H1 (cell line): ENCODE results near the gene LYRM4. TPM values are rescaled to one million over a fixed set of nuclear protein-coding genes. Genes with fewer than 3 reads are reported as not detected.

ENCODE experiments used
- KDM1A ChIP-seq: fragments of 200-600, 300-600 bp; sonication (generic); IDR thresholded peaks from 2 replicates; pipeline ENCODE4 v1.7.1; 2016; ENCODE audit warnings: mild to moderate bottlenecking, low read length, borderline replicate concordance
- MAFK ChIP-seq: IDR thresholded peaks from 2 replicates; pipeline ENCODE4 v1.6.1; 2012; ENCODE audit warnings: low read depth, mild to moderate bottlenecking, improper control_type of control experiment, low read length
- NRF1 ChIP-seq: IDR thresholded peaks from 2 replicates; pipeline ENCODE4 v1.6.1; 2011; ENCODE audit warnings: mild to moderate bottlenecking, low read depth, low read length, improper control_type of control experiment
- RAD21 ChIP-seq, 2 experiments: IDR thresholded peaks in 1 of 2; conservative IDR thresholded peaks in 1 of 2; 2 replicates each; pipeline ENCODE4 v1.6.1; 2011; ENCODE audit warnings: low read depth in 2 of 2, low read length in 2 of 2, improper control_type of control experiment in 1 of 2, inconsistent platforms in 1 of 2, mild to moderate bottlenecking in 1 of 2, moderate library complexity in 1 of 2
- TAF1 ChIP-seq: IDR thresholded peaks from 2 replicates; pipeline ENCODE4 v1.6.1; 2011; ENCODE audit warnings: mild to moderate bottlenecking, low read depth, low read length
- TBP ChIP-seq: IDR thresholded peaks from 2 replicates; pipeline ENCODE4 v1.6.1; 2011; ENCODE audit warnings: low read depth, low read length, improper control_type of control experiment
- polyA plus RNA-seq, 7 experiments: library from polyadenylated mRNA; depleted of rRNA in 3 of 7; stranded (reverse) in 5 of 7; unstranded in 2 of 7; fragments of >200 nt in 5 of 7; fragments of 200-250 nt in 2 of 7; gene quantifications; 1 replicate in 5 of 7; 2 replicates in 1 of 7; 4 replicates in 1 of 7; pipeline versions ENCODE4 v1.2.1 to v1.2.3, GENCODE V29; 2011 to 2013; ENCODE audit warnings: missing spikeins in 2 of 7, mixed read lengths in 2 of 7
- total RNA-seq: library from RNA; stranded (reverse); fragmentation: NEBNext Ultra II Directional; extraction: Animal tissue kit (Norgen Biotek cat#: 25700); gene quantifications from 2 replicates; pipeline ENCODE4 v1.2.1, GENCODE V29; 2021
- TF ChIP-seq, protein P1 (sequence below), 3 experiments: IDR thresholded peaks; 1 replicate in 2 of 3; 2 replicates in 1 of 3; pipeline versions ENCODE4 v1.5.1 to v1.6.1; 2011; ENCODE audit warnings: low read length in 3 of 3, mild to moderate bottlenecking in 3 of 3, inconsistent platforms in 2 of 3, low read depth in 1 of 3, moderate library complexity in 1 of 3; ENCODE audit not compliant: insufficient read depth in 1 of 3; ENCODE audit errors: control extremely low read depth in 1 of 3

Gene LYRM4
- total and polyA plus RNA-seq, 2 of the 8 experiments (the other 6 are each of a cell fraction or from before 2014, with no cell fraction given), result 56.6 to 62.8 TPM

DNA sequence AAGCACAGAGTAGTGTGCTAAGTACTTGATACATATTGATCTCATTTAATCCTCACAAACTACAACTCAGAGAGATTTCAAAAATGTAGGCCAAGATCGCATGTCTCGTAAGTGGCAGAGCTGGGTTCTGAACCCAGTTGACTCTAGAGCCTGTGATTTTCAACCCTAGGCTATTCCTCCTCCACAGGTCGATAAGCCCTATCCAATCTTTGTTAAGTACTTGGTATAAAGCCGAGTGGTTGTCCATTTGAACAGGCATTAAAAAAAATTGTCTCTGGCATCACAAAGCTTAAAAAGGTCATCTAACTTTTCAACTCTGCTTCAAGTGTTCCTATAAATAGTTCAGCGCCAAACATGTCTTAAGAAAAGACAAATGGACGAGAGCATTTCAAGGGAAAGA lies 37.4 kb downstream of the LYRM4 start (continued):
- TF ChIP-seq, protein P1, sequence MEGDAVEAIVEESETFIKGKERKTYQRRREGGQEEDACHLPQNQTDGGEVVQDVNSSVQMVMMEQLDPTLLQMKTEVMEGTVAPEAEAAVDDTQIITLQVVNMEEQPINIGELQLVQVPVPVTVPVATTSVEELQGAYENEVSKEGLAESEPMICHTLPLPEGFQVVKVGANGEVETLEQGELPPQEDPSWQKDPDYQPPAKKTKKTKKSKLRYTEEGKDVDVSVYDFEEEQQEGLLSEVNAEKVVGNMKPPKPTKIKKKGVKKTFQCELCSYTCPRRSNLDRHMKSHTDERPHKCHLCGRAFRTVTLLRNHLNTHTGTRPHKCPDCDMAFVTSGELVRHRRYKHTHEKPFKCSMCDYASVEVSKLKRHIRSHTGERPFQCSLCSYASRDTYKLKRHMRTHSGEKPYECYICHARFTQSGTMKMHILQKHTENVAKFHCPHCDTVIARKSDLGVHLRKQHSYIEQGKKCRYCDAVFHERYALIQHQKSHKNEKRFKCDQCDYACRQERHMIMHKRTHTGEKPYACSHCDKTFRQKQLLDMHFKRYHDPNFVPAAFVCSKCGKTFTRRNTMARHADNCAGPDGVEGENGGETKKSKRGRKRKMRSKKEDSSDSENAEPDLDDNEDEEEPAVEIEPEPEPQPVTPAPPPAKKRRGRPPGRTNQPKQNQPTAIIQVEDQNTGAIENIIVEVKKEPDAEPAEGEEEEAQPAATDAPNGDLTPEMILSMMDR (IDR thresholded peaks at IDR 0.05; ENCODE audit: control extremely low read depth in 1 of 3, insufficient read depth in 1 of 3, low read depth in 1 of 3, low read length in 3 of 3), result no peak
- TF ChIP-seq TBP (no peak), TAF1 (no peak), MAFK (no peak), KDM1A (no peak), NRF1 (no peak), RAD21 (IDR thresholded peaks at IDR 0.05 in 1 of 2, conservative IDR thresholded peaks at IDR 0.05 in 1 of 2; ENCODE audit: low read depth in 2 of 2, low read length in 2 of 2) (no peak)
